ENCODE data around the gene ALOX15B.
"Not testable (repeated sequence)": the region's sequence is repeated elsewhere in the genome, so short reads cannot be mapped to it uniquely, and the experiment has no call there.

Gene ALOX15B

DNA sequence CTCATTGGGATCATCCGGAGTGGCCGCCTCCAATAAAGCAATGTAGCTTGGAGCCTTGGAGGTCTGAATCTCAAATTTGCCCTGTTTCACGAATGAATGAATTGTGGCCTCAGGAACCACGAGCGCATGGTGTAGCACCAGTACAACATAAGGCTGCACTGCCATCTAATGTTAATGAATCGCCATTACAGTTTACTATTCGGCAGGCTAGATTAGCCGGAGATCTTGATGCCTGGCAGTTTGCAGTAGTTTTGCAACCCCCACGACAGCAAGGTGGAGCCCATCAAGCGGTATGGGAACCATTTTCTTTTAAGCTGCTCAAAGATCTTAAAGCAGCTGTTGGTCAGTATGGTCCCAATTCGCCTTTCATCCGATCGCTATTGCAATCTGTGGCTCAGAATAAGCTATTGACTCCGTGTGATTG is 18.8 kb downstream of the ALOX15B start:
- TF ChIP-seq, protein P1, sequence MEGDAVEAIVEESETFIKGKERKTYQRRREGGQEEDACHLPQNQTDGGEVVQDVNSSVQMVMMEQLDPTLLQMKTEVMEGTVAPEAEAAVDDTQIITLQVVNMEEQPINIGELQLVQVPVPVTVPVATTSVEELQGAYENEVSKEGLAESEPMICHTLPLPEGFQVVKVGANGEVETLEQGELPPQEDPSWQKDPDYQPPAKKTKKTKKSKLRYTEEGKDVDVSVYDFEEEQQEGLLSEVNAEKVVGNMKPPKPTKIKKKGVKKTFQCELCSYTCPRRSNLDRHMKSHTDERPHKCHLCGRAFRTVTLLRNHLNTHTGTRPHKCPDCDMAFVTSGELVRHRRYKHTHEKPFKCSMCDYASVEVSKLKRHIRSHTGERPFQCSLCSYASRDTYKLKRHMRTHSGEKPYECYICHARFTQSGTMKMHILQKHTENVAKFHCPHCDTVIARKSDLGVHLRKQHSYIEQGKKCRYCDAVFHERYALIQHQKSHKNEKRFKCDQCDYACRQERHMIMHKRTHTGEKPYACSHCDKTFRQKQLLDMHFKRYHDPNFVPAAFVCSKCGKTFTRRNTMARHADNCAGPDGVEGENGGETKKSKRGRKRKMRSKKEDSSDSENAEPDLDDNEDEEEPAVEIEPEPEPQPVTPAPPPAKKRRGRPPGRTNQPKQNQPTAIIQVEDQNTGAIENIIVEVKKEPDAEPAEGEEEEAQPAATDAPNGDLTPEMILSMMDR (IDR thresholded peaks at IDR 0.05; ENCODE audit: low read depth, low read length) = peak; percentile 61
- no peak overlapping the region for H3K4me3 ChIP-seq (ENCODE audit: low read depth, low read length)

- no peak overlapping the region for H3K4me3 ChIP-seq (ENCODE audit: low read depth, low read length)
These were observed 20.3 kb downstream of the ALOX15B start for GRCh38 chr17:8059131-8059530.

DNA sequence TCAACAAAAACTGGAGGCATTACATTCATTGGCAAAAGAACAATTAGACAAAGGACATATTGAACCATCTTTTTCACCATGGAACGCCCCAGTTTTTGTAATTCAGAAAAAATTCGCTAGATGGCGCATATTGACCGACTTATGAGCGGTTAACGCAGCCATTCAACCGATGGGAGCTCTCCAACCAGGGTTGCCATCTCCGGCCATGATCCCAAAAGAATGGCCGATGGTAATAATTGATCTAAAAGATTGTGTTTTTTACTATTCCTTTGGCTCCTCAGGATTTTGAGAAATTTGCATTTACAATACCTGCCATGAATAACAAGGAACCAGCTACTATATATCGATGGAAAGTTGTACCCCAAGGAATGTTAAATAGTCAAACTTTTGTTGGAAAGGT is 21.4 kb downstream of the ALOX15B start:
- no peak overlapping the region for H3K4me3 ChIP-seq (ENCODE audit: low read depth, low read length)
- TF ChIP-seq, protein P1 (IDR thresholded peaks at IDR 0.05; ENCODE audit: low read depth, low read length) = peak; percentile 55

More at GRCh38 chr17:8059131-8059530, 20.3 kb downstream of the ALOX15B start:
- TF ChIP-seq, protein P1 (IDR thresholded peaks at IDR 0.05; ENCODE audit: low read depth, low read length) = no peak

- not testable (repeated sequence) for H3K4me3 ChIP-seq (ENCODE audit: low read depth, low read length)
These were observed 23.0 kb downstream of the ALOX15B start for GRCh38 chr17:8061851-8062250.

GRCh38 chr17:8062435-8062806 is 23.6 kb downstream of the ALOX15B start:
- TF ChIP-seq, protein P1 (IDR thresholded peaks at IDR 0.05; ENCODE audit: low read depth, low read length) = no peak
- H3K4me3 ChIP-seq (ENCODE audit: low read depth, low read length) = no peak overlapping the region

- no peak overlapping the region for H3K4me3 ChIP-seq (ENCODE audit: low read depth, low read length)
- TF ChIP-seq, protein P1 (IDR thresholded peaks at IDR 0.05; ENCODE audit: low read depth, low read length) = no peak
These were observed 24.1 kb downstream of the ALOX15B start for GRCh38 chr17:8062807-8063483.

DNA sequence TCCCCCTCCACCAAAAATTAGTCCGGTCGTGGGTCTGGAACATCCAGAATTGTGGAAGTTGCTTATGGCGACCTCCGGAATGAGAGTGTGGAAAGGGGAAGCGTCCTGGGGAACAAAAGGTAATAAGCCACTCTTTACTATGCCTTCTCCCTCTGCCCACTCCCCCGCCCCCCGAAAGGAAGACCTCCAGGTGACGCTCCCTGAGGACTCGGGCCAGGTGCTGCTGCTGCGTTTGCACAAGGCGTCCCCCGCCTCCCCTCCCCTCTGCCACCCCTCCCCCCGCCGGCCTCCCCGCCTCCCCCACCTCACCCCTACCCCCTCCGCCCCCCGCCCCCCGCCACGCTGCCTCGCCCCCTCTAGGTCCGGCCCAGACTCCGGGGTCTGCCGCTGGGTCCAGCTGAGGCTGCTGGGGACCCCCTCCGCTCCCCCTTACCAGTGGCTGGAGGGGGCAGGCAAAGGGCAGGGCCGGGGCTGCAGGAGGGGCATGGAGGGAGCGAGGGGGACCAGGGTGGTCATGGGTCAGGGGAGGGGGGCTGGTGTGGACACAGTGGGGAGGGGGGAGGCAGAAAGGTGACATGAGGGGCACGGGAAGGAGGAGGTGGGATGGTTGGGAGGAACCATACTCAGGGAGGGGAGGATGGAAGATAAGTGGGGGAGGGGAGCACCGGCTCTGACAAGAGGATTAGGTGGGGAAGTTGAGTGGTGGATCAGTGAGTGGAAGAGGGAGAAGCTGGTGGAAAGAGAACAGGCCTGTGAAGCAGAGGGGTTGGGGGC is 25.1 kb downstream of the ALOX15B start:
- TF ChIP-seq, protein P1 (IDR thresholded peaks at IDR 0.05; ENCODE audit: low read depth, low read length) = no peak
- no peak overlapping the region for H3K4me3 ChIP-seq (ENCODE audit: low read depth, low read length)
